GM21423 (cell line): ENCODE data around the gene DSE.
"Not testable (repeated sequence)": the region's sequence is repeated elsewhere in the genome, so short reads cannot be mapped to it uniquely, and the experiment has no call there.

Experiments
- ATAC-seq: cut with Tn5 transposase; IDR thresholded peaks from one replicate; pipeline ENCODE4 v1.9.1; 2021; ENCODE audit warnings: mild to moderate bottlenecking, moderate library complexity; ENCODE audit not compliant: unreplicated experiment

Gene DSE

DNA sequence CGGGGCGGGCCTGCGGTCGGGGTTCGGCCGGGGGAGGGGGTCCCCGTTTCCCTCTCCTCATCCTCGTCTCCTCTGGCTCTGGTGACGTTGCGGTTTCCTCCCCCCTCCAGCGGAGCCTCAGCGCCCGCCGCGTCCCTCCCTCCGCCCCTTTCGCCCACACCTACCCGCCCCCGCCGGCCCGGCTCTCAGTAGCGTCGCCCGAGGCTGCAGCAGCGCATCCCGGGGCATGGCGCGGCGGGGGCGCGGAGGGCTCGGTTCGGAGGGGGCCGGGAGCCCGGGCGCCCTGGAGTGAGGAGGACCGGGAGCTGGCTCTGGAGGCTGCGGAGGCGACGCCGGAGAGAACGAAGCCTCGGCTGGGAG, at the start of gene DSE:
TSS of gene DSE (plus strand) at position 188 of the 360 bp plus-strand sequence. CDS start 28,304 bp downstream, outside the sequence.
- peak; percentile 75 for ATAC-seq

DNA sequence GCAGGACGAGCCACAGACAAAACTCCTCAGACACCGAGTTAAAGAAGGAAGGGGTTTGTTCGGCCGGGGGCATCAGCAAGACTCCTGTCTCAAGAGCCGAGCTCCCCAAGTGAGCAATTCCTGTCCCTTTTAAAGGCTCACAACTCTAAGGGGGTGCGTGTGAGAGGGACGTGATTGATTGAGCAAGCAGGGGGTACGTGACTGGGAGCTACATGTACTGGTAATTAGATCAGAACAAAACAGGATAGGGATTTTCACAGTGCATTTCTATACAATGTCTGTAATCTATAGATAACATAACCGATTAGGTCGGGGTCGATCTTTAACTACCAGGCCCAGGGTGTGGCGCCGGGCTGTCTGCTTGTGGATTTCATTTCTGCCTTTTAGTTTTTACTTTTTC, 48.8 kb upstream of the DSE start:
- ATAC-seq, result not testable (repeated sequence)

DNA sequence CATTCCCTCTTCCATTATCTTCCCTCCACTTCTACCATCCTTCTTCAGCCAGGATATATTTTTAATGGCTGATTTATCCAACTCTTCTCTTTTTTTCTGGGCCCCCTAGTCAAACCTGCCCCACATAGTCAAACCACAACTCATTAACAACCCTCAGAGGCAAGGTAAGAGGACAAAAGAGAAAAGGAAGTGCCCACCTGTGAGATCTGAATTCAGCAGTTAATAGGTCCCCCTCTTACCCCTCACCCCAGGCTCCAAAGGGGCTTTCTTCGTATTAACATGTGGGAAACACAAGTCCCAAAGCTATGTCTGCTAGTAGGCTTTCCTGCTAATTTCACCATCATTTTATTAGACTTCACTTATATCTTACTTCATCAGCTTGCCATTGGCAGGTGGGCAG, 46.9 kb upstream of the DSE start:
- ATAC-seq, result no peak

DNA sequence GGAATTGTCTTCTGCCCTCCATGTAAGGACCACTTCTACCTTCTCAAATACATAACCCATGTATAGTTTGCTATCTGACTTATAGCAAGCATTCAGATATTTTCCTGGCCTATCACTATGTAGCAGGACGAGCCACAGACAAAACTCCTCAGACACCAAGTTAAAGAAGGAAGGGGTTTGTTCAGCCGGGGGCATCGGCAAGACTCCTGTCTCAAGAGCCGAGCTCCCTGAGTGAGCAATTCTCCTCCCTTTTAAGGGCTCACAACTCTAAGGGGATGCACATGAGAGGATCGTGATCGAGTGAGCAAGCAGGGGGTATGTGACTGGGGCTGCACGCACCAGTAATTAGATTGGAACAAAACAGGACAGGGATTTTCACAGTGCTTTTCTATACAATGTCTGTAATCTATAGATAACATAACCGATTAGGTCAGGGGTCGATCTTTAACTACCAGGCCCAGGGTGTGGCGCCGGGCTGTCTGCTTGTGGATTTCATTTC, 45.1 kb upstream of the DSE start:
- ATAC-seq, result not testable (repeated sequence)

DNA sequence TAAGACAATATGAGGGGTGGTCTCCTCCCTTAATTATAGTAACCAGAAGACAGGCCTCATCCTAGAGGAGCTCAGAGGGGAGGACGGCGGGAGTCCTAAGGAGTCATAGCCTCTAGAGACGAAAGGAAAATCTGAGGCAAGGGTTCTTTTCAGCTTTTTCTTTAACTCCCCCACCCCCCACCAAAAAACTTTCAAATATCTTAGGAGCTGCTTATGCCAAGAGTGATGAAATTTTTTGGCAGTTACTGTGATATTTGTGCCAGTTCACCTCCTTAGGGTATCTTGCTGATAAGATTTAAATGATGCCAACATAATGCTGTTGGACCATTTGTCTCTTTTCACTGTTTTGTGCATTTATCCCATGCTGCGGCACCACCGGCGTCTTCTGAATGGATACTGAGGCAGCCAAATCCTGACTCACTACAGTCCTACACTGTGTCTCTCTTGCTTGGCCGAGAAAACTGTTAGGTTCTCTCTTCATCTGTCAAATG, 44.5 kb upstream of the DSE start:
- no peak for ATAC-seq

DNA sequence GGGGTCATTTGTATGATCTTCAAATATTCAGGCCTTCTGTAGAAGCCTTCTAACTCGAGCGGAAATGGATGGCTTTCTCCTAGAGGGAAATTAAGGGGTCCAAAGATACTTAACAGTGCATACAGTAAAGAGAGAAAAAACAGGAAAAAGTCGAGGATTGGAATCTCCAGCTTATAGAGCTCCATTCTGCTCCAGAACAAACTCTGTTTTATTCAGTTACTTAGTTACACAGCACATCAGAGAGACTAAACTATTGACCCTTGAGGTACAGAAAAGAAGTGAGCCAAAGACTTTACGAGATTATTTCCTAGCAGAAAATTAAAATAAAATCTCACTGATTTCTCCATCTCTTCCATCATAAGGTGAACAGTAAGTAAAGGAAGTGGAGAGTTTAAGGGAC, 43.8 kb upstream of the DSE start:
- no peak for ATAC-seq

DNA sequence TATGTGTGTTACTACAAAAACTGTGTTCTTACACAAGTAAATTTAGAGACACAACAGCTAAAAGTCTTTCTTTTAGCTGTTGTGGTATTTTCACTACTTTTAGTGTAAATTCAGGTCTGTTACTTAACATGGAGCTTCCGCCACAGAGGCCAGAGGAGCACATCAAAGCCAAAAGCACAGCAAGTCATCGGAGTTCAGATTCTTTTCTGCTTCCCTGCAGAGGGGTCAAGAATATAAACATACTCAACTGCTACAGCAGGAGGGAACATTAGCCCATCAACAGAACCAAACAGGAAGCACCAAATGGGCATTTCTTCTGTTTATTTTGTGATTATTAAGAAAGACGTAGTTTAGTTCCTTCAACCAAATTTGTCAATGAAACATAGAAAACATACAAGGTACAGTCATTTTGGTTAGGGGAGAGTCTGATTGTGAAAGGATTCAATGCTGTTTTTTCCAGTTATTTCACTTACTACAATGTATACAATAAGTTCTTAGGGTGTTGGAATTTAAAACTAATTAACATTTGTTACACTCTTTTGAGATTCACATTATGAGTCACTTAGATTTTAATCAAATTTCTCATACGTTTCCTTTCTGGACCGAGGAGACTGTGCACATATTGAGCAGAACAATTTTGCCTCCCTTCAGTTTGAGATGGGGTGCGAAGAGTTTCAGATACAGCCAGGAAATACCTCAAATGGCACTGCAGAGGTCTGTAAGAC, 42.8 kb upstream of the DSE start:
- no peak for ATAC-seq

DNA sequence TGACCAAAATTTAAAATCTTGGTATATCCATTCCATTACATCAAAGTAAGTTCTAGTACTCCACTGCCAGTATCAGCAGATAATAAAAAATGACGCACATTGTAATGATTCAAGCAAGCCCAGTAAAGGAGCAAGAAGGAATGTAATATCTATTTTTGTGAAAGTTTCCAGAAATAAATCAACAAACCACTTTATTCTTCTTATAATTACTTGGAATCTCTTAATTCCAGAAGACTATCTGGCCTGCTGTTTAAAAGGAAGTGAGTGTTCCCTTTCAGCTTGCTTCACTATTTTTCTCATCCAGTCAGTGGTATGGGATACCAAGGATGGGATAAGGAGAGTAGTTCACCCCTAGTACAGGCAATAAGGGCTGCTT, 42.2 kb upstream of the DSE start:
- ATAC-seq, result no peak

DNA sequence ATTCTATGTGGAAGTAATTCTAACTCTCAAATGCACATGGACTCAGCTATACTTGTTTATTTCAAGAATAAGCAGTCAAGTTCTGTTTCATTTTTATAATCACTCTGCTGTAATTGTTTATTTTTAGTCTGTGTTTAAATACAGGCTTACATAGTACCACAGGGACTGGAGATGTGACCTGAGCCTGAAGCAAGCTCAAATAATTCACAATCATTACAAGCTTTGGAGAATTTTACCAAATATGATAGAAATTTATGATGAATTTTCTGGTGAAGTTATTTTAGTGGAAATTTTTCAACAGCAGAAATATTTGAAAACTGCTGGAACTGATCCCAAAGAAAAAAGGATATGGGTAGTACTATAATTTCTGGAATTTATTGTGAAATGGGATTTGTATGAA, 41.6 kb upstream of the DSE start:
- no peak for ATAC-seq

DNA sequence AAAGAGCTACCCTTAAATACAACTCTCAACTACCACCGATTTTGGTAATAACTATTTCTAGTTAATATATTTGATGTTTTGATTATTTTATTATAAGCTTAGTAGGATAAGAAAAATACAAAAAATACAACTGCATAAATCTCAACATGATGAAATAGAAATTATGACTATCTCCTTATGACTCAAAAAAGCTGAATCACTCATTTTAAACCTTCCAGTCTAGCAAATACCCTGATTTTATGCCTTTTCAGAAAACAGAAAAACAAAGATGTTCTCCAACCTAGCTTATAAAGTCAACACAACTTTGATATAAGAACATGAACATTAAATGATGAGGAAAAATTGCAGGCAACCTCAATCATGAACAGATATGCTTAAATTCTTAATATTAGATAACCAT, 40.2 kb upstream of the DSE start:
- no peak for ATAC-seq

DNA sequence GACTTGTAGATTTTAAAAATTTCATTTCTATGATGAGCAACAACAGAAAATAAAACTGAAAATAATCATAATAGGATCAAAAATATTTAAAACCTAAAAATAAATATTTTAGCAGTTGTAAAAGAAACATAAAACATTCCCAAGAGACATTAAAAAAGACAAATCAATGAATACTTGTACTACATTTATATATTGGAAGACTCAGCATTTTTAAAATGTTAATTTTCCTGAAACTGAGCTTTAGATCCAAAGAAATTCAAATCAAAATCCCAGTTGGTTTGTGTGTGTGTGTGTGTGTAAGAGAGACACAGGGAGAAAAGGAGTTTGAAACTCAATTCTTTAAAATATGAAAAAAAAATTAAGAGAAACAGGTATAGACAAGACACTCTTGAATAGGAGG, 38.7 kb upstream of the DSE start:
- ATAC-seq, result no peak

DNA sequence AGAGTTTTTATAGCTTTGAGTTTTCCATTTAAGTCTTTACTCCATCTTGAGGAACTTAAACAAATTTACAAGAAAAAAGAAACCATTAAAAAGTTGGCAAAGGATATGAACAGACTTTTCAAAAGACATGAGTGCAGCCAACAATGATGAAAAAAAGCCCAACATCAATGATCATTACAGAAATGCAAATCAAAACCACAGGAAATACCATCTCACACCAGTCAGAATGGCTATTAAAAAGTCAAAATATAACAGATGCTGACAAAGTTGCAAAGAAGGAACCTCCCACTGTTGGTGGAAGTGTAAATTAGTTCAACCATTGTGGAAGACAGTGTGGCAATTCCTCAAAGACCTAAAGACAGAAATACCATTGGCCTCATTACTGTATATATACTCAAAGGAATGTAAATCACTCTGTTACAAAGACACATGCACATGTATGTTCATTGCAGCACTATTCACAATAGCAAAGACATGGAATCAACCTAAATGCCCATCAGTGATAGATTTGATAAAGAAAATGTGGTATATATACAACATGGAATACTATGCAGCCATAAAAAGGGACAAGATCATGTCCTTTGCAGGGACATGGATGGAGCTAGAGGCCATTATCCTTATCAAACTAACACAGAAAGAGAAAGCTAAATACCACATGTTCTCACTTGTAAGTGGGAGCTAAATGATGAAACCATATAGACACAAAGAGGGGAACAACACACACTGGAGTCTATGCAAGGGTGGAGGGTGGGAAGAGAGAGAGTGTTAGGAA, 35.9 kb upstream of the DSE start:
- ATAC-seq, result not testable (repeated sequence)

DNA sequence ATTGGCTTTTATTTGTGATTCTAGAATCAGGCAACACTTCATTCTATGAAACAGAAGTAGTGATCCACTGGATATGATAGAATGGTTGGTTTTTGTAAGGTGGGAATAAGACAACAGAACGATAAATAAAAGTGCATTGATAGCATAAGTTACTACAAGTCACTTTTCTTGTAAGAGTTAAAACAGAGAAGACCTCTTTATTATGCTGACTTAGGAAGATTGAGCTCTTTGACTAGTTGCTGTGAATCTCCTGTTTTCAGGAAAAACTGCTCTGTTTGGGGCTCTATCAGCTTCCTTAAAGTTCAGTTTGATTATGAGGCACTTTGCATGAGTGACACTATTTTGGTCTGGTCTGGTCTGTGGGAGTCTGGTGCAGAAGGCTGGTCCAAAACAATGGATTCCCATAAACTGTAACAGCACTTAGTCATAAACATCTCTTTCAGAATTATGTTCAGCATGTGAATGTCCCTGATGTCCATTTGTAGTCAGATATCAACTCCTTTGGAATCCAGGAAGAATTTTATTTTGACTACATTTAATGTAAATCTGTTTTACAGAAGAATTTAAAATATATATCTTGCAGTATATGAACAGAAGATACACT, 35.0 kb upstream of the DSE start:
- no peak for ATAC-seq

DNA sequence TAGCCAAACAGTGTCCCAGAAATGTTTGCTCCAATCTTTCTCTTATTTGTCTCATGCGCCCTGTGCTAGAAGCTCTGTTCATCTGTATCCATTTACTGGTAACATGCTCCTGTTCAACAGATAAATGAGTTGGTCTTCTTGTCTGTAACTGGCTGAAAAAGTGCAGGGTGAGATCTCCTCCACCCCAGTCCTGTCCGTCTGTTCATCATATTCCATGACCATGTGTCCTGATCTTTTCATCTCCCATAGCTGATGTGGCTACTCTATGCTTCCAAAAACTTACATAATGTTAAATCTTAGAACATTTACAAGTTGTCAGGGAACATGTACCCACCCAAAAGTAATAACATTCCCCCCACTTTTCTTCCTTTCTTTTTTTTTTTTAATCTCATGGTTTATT, 31.8 kb upstream of the DSE start:
- no peak for ATAC-seq

DNA sequence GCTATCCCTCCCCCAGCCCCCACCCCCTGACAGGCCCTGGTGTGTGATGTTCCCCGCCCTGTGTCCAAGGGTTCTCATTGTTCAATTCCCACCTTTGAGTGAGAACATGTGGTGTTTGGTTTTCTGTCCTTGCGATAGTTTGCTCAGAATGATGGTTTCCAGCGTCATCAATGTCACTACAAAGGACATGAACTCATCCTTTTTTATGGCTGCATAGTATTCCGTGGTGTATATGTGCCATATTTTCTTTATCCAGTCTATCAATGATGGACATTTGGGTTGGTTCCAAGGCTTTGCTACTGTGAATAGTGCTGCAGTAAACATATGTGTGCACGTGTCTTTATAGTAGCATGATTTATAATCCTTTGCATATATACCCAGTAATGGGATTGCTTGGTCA, 30.1 kb upstream of the DSE start:
- not testable (repeated sequence) for ATAC-seq

DNA sequence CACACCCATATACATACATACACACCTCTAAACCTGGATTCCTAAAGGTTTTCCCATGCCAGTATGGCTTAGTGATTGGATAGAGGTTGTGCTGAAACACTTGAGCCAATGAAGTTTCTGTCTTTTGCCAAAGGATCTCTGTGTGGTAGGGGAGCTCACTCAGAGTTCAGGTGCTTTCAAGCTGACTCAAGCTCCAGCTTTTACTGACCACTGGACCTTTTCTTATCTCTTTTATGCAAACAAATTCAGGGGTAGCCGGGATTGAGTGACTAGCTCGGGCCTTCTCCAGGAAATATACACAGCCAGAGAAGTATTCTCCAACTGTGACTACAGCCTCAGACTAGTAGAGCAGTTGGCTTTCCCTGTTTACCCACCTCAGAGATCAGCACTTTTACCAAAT, 21.5 kb upstream of the DSE start:
- ATAC-seq, result no peak

DNA sequence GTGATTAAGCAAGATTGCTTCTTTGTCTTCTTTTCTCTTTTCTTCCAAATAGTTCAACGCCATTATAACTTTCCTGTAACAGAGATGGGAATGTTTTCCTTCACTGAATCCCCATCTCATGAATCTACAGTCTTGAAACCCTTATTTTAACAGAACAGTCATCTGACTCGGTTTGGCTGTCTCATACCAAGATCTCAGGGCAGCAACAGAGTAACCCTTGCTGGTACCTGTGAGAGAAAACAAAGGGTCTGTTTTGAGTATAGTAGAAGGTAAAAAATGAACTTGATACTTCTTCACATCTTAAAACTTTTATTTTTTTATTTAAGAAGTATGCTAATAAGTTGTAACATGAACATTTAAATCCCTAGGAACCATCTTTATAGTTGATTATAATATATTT, 19.6 kb upstream of the DSE start:
- ATAC-seq, result no peak

DNA sequence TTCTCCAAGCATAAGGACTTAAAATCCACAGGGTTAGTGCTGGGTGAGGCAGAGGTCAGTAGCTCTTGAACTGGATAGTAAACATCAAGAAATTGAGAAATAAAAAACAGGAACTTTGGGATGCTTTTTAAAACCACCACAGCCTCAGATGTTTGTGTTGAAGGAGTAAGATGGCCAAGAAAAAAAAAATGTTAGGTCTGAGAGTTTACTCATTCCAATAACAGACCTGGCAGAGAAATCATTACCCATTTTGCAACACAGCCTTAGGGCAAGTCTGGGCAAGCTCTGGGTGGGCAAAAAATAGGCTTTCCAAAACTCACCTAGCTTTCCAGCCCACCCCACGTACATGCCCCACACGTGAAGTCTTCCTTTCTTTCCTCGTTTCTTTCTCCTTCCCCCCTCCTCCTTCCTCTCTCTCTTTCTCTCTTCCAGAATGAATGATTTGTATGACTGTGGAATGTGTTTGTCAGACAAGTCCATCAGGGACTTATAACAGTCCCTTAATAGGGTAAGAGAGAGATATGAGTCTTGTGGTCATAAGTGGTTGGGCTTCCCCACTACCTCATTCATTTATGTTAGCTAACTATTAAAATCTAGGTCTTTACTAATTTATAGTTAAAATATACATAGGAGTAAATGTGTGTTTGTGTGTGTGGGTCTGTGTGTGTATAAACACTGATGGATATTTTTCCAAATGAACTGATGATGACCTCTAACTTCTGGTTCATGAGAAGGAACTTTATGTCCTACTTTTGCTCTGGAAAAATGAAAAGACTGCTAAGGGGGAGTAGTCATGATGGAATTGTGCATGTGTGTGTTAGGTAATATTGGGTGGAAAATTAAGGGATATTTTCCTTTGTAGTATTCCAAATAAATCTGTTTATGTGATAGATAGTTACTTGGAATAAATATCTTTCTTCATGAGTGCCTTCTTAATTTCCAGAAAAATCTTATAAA, 18.0 kb upstream of the DSE start:
- ATAC-seq, result peak; percentile 57

DNA sequence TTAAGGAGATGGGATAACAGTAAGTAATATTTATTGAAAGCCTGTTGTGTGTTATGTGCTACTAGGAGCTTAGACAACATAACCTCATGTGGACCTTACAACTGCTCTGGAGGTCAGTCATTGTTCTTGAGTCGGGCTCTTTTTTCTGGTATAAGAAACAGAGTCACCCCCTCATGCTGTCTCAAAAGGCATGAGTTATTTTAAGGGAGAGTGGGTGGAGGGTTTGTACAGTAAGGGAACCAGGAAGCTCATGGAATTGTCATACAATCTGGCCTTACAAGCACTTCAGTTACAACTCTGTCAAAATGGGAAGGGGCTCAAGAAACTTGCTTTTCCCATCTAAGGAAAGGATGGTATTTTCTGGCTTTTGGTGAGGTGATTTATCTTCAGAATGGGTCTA, 16.5 kb upstream of the DSE start:
- no peak for ATAC-seq

DNA sequence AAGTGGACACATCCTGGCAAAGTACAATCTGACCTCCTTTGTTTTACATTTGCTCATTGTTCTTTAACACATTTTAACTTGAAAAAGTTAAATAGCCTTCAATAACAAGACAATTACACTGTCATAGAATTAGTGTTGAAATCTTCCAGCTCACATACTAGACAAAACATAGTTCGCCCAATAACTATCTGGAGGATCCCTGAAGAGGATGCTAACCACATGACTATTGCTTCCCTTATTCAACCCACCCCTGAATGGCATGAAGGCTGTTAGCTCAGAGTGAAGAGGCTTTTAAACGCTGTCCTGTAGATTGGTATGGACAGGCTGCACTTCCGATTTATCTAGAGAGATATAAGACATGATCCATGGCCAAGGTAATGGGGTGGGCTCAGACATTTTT, 15.0 kb upstream of the DSE start:
- no peak for ATAC-seq

DNA sequence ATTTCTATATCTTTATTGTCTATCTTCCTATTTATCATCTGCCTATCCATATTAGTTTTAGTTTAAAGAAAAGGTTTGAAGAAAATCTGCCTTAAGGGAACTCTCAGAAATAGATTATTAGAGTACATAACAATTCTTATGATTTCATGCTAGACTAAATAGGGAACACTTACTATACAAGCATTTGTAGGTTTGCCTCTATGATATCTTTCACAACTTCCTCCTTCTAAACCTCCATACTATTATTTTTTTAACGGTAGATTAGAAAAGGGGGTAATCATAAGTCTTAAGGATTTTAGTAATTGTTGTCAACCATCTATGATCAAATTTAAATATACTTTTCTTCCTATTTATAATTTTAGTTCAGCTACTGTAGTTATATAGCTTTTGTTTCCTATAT, 11.6 kb upstream of the DSE start:
- no peak for ATAC-seq
